PC-3 (cell line): ENCODE measurements around the gene WDR59. TPM values are rescaled to one million over a fixed set of nuclear protein-coding genes. Genes with fewer than 3 reads are reported as not detected.
"Not testable (repeated sequence)": the region's sequence is repeated elsewhere in the genome, so short reads cannot be mapped to it uniquely, and the experiment has no call there.

Experiments used
- ATAC-seq: fragments of 200-7000 bp; cut with Tn5 transposase; 2 replicates; pipeline ENCODE4 v1.9.1; 2020; ENCODE audit warnings: mild to moderate bottlenecking, moderate library complexity
- BruUV-seq: library from RNA; stranded (reverse); fragments of 400-500 nt; replicated peaks from 2 replicates; lab custom pipeline; 2021; lab: Mats Ljungman, UMichigan
- CTCF ChIA-PET: fragments of 300-600 bp; sonication (Branson Sonifier 250); formaldehyde crosslinking; loops from one replicate; lab custom pipeline; 2022; ENCODE audit warnings: antibody characterized with exemption; lab: Charles Lee
- POLR2A ChIA-PET: fragments of 300-600 bp; sonication (Branson Sonifier 250); formaldehyde crosslinking; loops from one replicate; lab custom pipeline; 2022; ENCODE audit warnings: antibody characterized with exemption; ENCODE audit not compliant: unreplicated experiment; lab: Charles Lee
- DNase-seq: peaks from one replicate; pipeline ENCODE4 v3.0.0-alpha.2; 2015
- H2AFZ ChIP-seq: fragments of 300-600 bp; sonication (generic); 2 replicates; pipeline ENCODE4 v1.6.0; 2016; ENCODE audit warnings: antibody characterized with exemption, low read length
- H3F3A ChIP-seq: fragments of 300-600 bp; sonication (generic); one replicate; pipeline ENCODE4 v1.6.0; 2017; ENCODE audit warnings: antibody characterized with exemption, low read length, control low read depth, mild to moderate bottlenecking; ENCODE audit not compliant: unreplicated experiment
- H3K27ac ChIP-seq: fragments of 300-600 bp; sonication (generic); 2 replicates; pipeline ENCODE4 v1.5.1; 2016; ENCODE audit warnings: mild to moderate bottlenecking, low read length
- H3K27me3 ChIP-seq: fragments of 300-600 bp; sonication (generic); 2 replicates; pipeline ENCODE4 v1.6.1; 2016; ENCODE audit warnings: low read length, mixed read lengths
- H3K36me3 ChIP-seq: fragments of 300-600 bp; sonication (generic); 2 replicates; pipeline ENCODE4 v1.6.1; 2016; ENCODE audit warnings: low read depth, mixed run types, low read length, mixed read lengths
- H3K4me1 ChIP-seq: fragments of 300-600 bp; sonication (generic); 2 replicates; pipeline ENCODE4 v1.5.1; 2016; ENCODE audit warnings: low read length; ENCODE audit not compliant: insufficient read depth
- H3K4me2 ChIP-seq: fragments of 300-600 bp; sonication (generic); 2 replicates; pipeline ENCODE4 v1.6.0; 2016; ENCODE audit warnings: low read length
- H3K4me3 ChIP-seq: fragments of 300-600 bp; sonication (generic); 2 replicates; pipeline ENCODE4 v1.5.1; 2016; ENCODE audit warnings: mild to moderate bottlenecking, low read length, mixed read lengths
- H3K79me2 ChIP-seq: fragments of 300-600 bp; sonication (generic); 2 replicates; pipeline ENCODE4 v1.6.1; 2017; ENCODE audit warnings: low read length, mixed read lengths
- H3K9ac ChIP-seq: fragments of 300-600 bp; sonication (generic); 2 replicates; pipeline ENCODE4 v1.6.0; 2016; ENCODE audit warnings: mild to moderate bottlenecking, low read length
- H3K9me2 ChIP-seq: fragments of 300-600 bp; sonication (generic); replicated peaks from 2 replicates; pipeline ENCODE4 v1.6.1; 2016; ENCODE audit warnings: mixed run types, low read length, mixed read lengths
- H3K9me3 ChIP-seq: fragments of 300-600 bp; sonication (generic); 2 replicates; pipeline ENCODE4 v1.6.1; 2016; ENCODE audit warnings: low read length, mixed read lengths
- H4K20me1 ChIP-seq: fragments of 300-600 bp; sonication (generic); 2 replicates; pipeline ENCODE4 v1.6.1; 2016; ENCODE audit warnings: low read length, mixed read lengths
- CTCF ChIP-seq: fragments of 300-600 bp; sonication (generic); conservative IDR thresholded peaks from 2 replicates; pipeline ENCODE4 v1.5.1; 2017; ENCODE audit warnings: antibody characterized with exemption, low read depth, mild to moderate bottlenecking, low read length
- EZH2 ChIP-seq: fragments of 300-600 bp; sonication (generic); IDR thresholded peaks from one replicate; pipeline ENCODE4 v1.6.1; 2017; ENCODE audit warnings: antibody characterized with exemption, mild to moderate bottlenecking, low read length; ENCODE audit not compliant: unreplicated experiment
- EZH2phosphoT487 ChIP-seq: fragments of 300-600 bp; sonication (generic); IDR thresholded peaks from 2 replicates; pipeline ENCODE4 v1.6.1; 2018; ENCODE audit warnings: mild to moderate bottlenecking, antibody characterized with exemption, low read length, borderline replicate concordance
- intact Hi-C: fragments of 100-400 bp; cut with micrococcal nuclease; formaldehyde crosslinking; loops from 2 replicates; pipeline ENCODE4 v1.9.0; 2023
- total RNA-seq: library from RNA; depleted of rRNA; stranded (reverse); fragments of >200 nt; gene quantifications from 2 replicates; pipeline ENCODE4 v1.2.3, GENCODE V29; 2014

WDR59 gene
- total RNA-seq, 1 experiment from 2014 or later: 11.8 TPM

GRCh38 chr16:74922150-74923138, 62.5 kb downstream of the WDR59 start:
- BruUV-seq: no TSS peak
- no peak for DNase-seq
- TF ChIP-seq CTCF (no peak), EZH2phosphoT487 (no peak), EZH2 (no peak)
- no peaks in the 10 kb centered on the region for H3K79me2 ChIP-seq
- ChIA-PET CTCF (no interaction called here), POLR2A (no interaction called here)
- peaks cover 12% of the 10 kb centered on the region for H3K36me3 ChIP-seq
- H3K4me2 ChIP-seq: no peak overlapping the region
- intact Hi-C loops: no loop called here
- H3K9me2 ChIP-seq: no peaks in the 10 kb centered on the region
- H3K9ac ChIP-seq: no peak overlapping the region
- no peak overlapping the region for H3K27ac ChIP-seq
- H3F3A ChIP-seq: no peaks in the 10 kb centered on the region
- ATAC-seq: no peak
- 0 out of 2 replicates have a peak, but pooled peaks cover 4% of the 10 kb centered on the region for H3K4me1 ChIP-seq
- no peak overlapping the region for H3K4me3 ChIP-seq
- H3K27me3 ChIP-seq: no peaks in the 10 kb centered on the region
- no peaks in the 10 kb centered on the region for H4K20me1 ChIP-seq
- no peak overlapping the region for H2AFZ ChIP-seq
- no peaks in the 10 kb centered on the region for H3K9me3 ChIP-seq

- H3K9me3 ChIP-seq: no peaks in the 10 kb centered on the region
- no peak overlapping the region for H2AFZ ChIP-seq
- no peaks in the 10 kb centered on the region for H3K9me2 ChIP-seq
- peaks cover 15% of the 10 kb centered on the region for H3K36me3 ChIP-seq
- H3F3A ChIP-seq: no peaks in the 10 kb centered on the region
- CTCF ChIA-PET: no interaction called here
- no peak overlapping the region for H3K27ac ChIP-seq
- H3K4me1 ChIP-seq: 0 out of 2 replicates have a peak, but pooled peaks cover 4% of the 10 kb centered on the region
- no peak overlapping the region for H3K4me3 ChIP-seq
- no peaks in the 10 kb centered on the region for H3K27me3 ChIP-seq
- DNase-seq (no peak), ATAC-seq (no peak)
- no peaks in the 10 kb centered on the region for H4K20me1 ChIP-seq
- intact Hi-C loops: no loop called here
- no peak overlapping the region for H3K9ac ChIP-seq
- H3K4me2 ChIP-seq: no peak overlapping the region
- POLR2A ChIA-PET: no interaction called here
- TF ChIP-seq EZH2: no peak
- TF ChIP-seq CTCF: no peak
- no peak for TF ChIP-seq EZH2phosphoT487
- H3K79me2 ChIP-seq: no peaks in the 10 kb centered on the region
- no TSS peak for BruUV-seq
Observed at GRCh38 chr16:74921051-74921450, 63.9 kb downstream of the WDR59 start.

- POLR2A ChIA-PET: no interaction called here
- no peaks in the 10 kb centered on the region for H3F3A ChIP-seq
- no peaks in the 10 kb centered on the region for H4K20me1 ChIP-seq
- H3K9me2 ChIP-seq: no peaks in the 10 kb centered on the region
- peaks cover 37% of the 10 kb centered on the region for H3K36me3 ChIP-seq
- no peak overlapping the region for H3K9ac ChIP-seq
- peak overlapping the region; percentile 59 for H3K27ac ChIP-seq
- H3K9me3 ChIP-seq: no peaks in the 10 kb centered on the region
- intact Hi-C loops: no loop called here
- no peak for DNase-seq
- no peaks in the 10 kb centered on the region for H3K4me1 ChIP-seq
- TF ChIP-seq CTCF (no peak), EZH2 (no peak), EZH2phosphoT487 (no peak)
- CTCF ChIA-PET: no interaction called here
- H2AFZ ChIP-seq: no peak overlapping the region
- H3K4me2 ChIP-seq: no peak overlapping the region
- H3K79me2 ChIP-seq: no peaks in the 10 kb centered on the region
- no TSS peak for BruUV-seq
- no peak for ATAC-seq
- no peak overlapping the region for H3K4me3 ChIP-seq
- H3K27me3 ChIP-seq: no peaks in the 10 kb centered on the region
Observed at GRCh38 chr16:74909665-74910064, 75.3 kb downstream of the WDR59 start.

GRCh38 chr16:74908759-74909158, 76.2 kb downstream of the WDR59 start:
- ATAC-seq, H4K20me1 ChIP-seq, intact Hi-C loops, H3K4me2 ChIP-seq, H2AFZ ChIP-seq, H3K27me3 ChIP-seq, H3K4me3 ChIP-seq, H3K9me3 ChIP-seq, H3F3A ChIP-seq, BruUV-seq, H3K79me2 ChIP-seq, POLR2A ChIA-PET, H3K9ac ChIP-seq, H3K4me1 ChIP-seq, CTCF ChIA-PET, H3K9me2 ChIP-seq: not testable (repeated sequence)
- Histone ChIP-seq H3K36me3 (peaks cover 28% of the 10 kb centered on the region), H3K27ac (peak overlapping the region; percentile 37)
- DNase-seq: peak; percentile 13
